ENCODE measurements around the gene DPPA5. TPM values are rescaled to one million over a fixed set of nuclear protein-coding genes. Genes with fewer than 3 reads are reported as not detected.

DPPA5 gene, protein sequence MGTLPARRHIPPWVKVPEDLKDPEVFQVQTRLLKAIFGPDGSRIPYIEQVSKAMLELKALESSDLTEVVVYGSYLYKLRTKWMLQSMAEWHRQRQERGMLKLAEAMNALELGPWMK
- total RNA-seq: not detected in 2 replicates

GRCh38 chr6:73353636-73354593, at the start of gene DPPA5:
Gene DPPA5, minus strand, starts transcription at chr6:73354276. Its CDS starts 51 bp downstream, at chr6:73354225.

DNA sequence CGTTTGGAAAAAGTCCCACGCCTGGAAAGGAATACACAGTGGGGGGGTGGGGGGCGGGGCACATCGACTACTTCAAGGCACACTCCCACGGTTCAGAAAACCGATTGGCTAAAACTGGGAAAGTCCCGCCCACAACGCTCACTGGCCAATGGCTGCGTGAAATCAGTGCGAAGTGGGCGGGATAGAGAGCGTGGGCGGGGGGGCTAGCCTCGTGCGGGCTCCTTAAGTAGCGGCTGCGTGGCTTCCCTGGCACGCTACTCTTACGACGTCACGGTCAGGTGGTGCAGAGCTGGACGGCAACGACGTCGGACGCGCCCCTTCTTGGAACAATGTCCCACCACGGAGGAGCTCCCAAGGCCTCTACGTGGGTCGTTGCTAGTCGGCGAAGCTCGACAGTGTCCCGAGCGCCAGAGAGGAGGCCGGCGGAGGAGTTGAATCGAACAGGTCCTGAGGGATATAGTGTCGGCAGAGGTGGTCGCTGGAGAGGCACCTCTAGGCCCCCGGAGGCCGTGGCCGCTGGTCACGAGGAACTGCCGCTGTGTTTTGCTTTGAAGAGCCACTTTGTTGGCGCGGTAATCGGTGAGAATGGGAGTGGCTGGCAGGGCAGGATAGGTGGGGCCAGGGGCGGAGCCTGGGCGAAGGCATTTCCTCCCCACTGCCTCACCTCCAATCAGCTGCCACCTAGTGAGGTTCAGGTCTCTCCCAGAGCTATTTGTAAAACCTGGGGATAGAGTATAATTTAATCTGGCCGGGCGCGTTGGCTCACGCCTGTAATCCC, 40.7 kb upstream of the DPPA5 start, which contains the start of gene DDX43:
Gene DDX43 (plus strand): TSS at position 252 of the 778 bp plus-strand sequence. CDS start 78 bp downstream, at position 330.

GRCh38 chr6:73369563-73369962, 15.5 kb upstream of the DPPA5 start, which contains the start of gene OOEP:
Gene OOEP, minus strand, starts transcription at chr6:73369897. Its CDS starts 105 bp downstream, at chr6:73369792.

GRCh38 chr6:73362358-73362757, 8.3 kb upstream of the DPPA5 start, which contains the start of gene KHDC3L:
Gene KHDC3L, plus strand, starts transcription at chr6:73362658. Its CDS starts 72 bp downstream, at chr6:73362730.

Small RNA genes within 50 kb of the gene (small RNA-seq; reads per million reads assigned to genes)
- gene RPL39P3: 0.72 reads per million, percentile 46 among the genes with 10 or more reads in this experiment

Other genes with a start within 250 kb of the DPPA5 start
- not detected in 2 replicates for gene KHDC1L, start 128.8 kb downstream of the DPPA5 start, total RNA-seq
- 0.33 and 0.86 TPM in 2 replicates for gene KHDC1, start 91.1 kb downstream of the DPPA5 start, total RNA-seq
- gene KHDC3L, start 8.4 kb upstream of the DPPA5 start, total RNA-seq: not detected in 2 replicates
- gene OOEP, start 15.6 kb upstream of the DPPA5 start, total RNA-seq: not detected in 2 replicates
- gene DDX43, start 40.6 kb upstream of the DPPA5 start, total RNA-seq: 2.0 and 2.9 TPM in 2 replicates
- gene CGAS, start 98.0 kb upstream of the DPPA5 start, total RNA-seq: 3.3 and 6.3 TPM in 2 replicates
- gene MTO1, start 107.5 kb upstream of the DPPA5 start, total RNA-seq: 26.5 and 35.2 TPM in 2 replicates
- gene EEF1A1, start 166.8 kb upstream of the DPPA5 start, total RNA-seq: 18,054 and 18,332 TPM in 2 replicates